ENCODE data around the gene ATP1B2.
"Not testable (repeated sequence)": the region's sequence is repeated elsewhere in the genome, so short reads cannot be mapped to it uniquely, and the experiment has no call there.

The ATP1B2 gene

GRCh38 chr17:7650509-7651096, at the start of gene ATP1B2:
ATP1B2 (plus strand) TSS chr17:7650926; CDS start chr17:7651519, 593 bp downstream.
- DNase-seq (ENCODE audit: low read depth), result peak; percentile 55

- DNase-seq (ENCODE audit: low read depth), result no peak
Observed at GRCh38 chr17:7606280-7606679, 44.4 kb upstream of the ATP1B2 start.

GRCh38 chr17:7610641-7611040, 40.1 kb upstream of the ATP1B2 start:
- no peak for DNase-seq (ENCODE audit: low read depth)

- DNase-seq (ENCODE audit: low read depth), result no peak
Observed at GRCh38 chr17:7611635-7612293, 39.0 kb upstream of the ATP1B2 start.

GRCh38 chr17:7612294-7612640, 38.5 kb upstream of the ATP1B2 start:
- no peak for DNase-seq (ENCODE audit: low read depth)

GRCh38 chr17:7613769-7614424, 36.8 kb upstream of the ATP1B2 start:
- DNase-seq (ENCODE audit: low read depth), result no peak

GRCh38 chr17:7614425-7615264, 36.1 kb upstream of the ATP1B2 start, which contains the start of gene FXR2:
FXR2 (minus strand) TSS chr17:7614897; CDS start chr17:7614532, 365 bp downstream.
- DNase-seq (ENCODE audit: low read depth), result peak; percentile 98

GRCh38 chr17:7615265-7615747, 35.4 kb upstream of the ATP1B2 start:
- DNase-seq (ENCODE audit: low read depth), result no peak

- no peak for DNase-seq (ENCODE audit: low read depth)
Observed at GRCh38 chr17:7618608-7619007, 32.1 kb upstream of the ATP1B2 start.

GRCh38 chr17:7620835-7621234, 29.9 kb upstream of the ATP1B2 start:
- no peak for DNase-seq (ENCODE audit: low read depth)

- DNase-seq (ENCODE audit: low read depth), result no peak
Observed at GRCh38 chr17:7623661-7624060, 27.1 kb upstream of the ATP1B2 start.

GRCh38 chr17:7625749-7626148, 25.0 kb upstream of the ATP1B2 start:
- not testable (repeated sequence) for DNase-seq (ENCODE audit: low read depth)

- DNase-seq (ENCODE audit: low read depth), result no peak
Observed at GRCh38 chr17:7626307-7626706, 24.4 kb upstream of the ATP1B2 start.

GRCh38 chr17:7626956-7627249, 23.8 kb upstream of the ATP1B2 start:
- no peak for DNase-seq (ENCODE audit: low read depth)

GRCh38 chr17:7627250-7628121, 23.2 kb upstream of the ATP1B2 start, which contains the start of gene SAT2:
SAT2 (minus strand) TSS chr17:7627821; CDS start chr17:7627635, 186 bp downstream.
- DNase-seq (ENCODE audit: low read depth), result peak; percentile 70

- DNase-seq (ENCODE audit: low read depth), result no peak
Observed at GRCh38 chr17:7629939-7630571, 20.7 kb upstream of the ATP1B2 start, which contains the start of gene SHBG. SHBG (plus strand) TSS chr17:7630135; CDS start chr17:7630173, 38 bp downstream.

GRCh38 chr17:7631398-7632380, 19.0 kb upstream of the ATP1B2 start:
- no peak for DNase-seq (ENCODE audit: low read depth)

- no peak for DNase-seq (ENCODE audit: low read depth)
Observed at GRCh38 chr17:7632492-7632894, 18.2 kb upstream of the ATP1B2 start.

GRCh38 chr17:7633093-7633492, 17.6 kb upstream of the ATP1B2 start:
- no peak for DNase-seq (ENCODE audit: low read depth)

GRCh38 chr17:7634384-7634783, 16.3 kb upstream of the ATP1B2 start:
- no peak for DNase-seq (ENCODE audit: low read depth)

Measured in stimulated activated CD8-positive, alpha-beta memory T cell treated with anti-CD3 and anti-CD28 coated beads, Interleukin-7, amount 100 ng/mL, for 24 hours (primary cell).